ENCODE measurements around the gene CPLX1. TPM values are rescaled to one million over a fixed set of nuclear protein-coding genes. Genes with fewer than 3 reads are reported as not detected.
"Not testable (repeated sequence)": the region's sequence is repeated elsewhere in the genome, so short reads cannot be mapped to it uniquely, and the experiment has no call there.

CPLX1 gene
- total and polyA plus RNA-seq, 4 donors: 0.13 to 13.7 (median 2.8) TPM

GRCh38 chr4:784401-785331 is 41.3 kb downstream of the CPLX1 start:
- H3K4me1 ChIP-seq (ENCODE audit: control insufficient read depth in 1 of 2, insufficient read depth in 2 of 2, low read length in 2 of 2): peaks cover 0 to 2% of the 10 kb centered on the region in 2 donors
- no peaks in the 10 kb centered on the region for H3K27me3 ChIP-seq (ENCODE audit: control insufficient read depth in 1 of 2, insufficient read depth in 2 of 2, low read length in 1 of 2)
- H3K9me3 ChIP-seq (ENCODE audit: control insufficient read depth, low read length): no peaks in the 10 kb centered on the region
- H3K4me3 ChIP-seq (ENCODE audit: low read length in 2 of 2): no peak overlapping the region
- intact Hi-C loops (cut with DNase I): loop anchor here (10.0 kb wide), 3 partner anchors 80 to 310 kb away; partner anchors contain the start of genes ATP5ME (in 1 of the 2), MYL5 (in 1 of the 2) and PCGF3 (in 1 of the 2)
- 62 to 72% methylated on average over 57 of the region's 57 CpGs for WGBS, 2 donors
- DNase-seq (peak in 1 of 2 donors; percentile 70), ATAC-seq (ENCODE audit: low FRiP score) (no peak)
- H3K27ac ChIP-seq (ENCODE audit: low read depth in 1 of 2, low read length in 2 of 2): no peak overlapping the region
- H3K36me3 ChIP-seq (ENCODE audit: control insufficient read depth in 1 of 2, insufficient read depth in 2 of 2, low read length in 1 of 2): no peaks in the 10 kb centered on the region

DNA sequence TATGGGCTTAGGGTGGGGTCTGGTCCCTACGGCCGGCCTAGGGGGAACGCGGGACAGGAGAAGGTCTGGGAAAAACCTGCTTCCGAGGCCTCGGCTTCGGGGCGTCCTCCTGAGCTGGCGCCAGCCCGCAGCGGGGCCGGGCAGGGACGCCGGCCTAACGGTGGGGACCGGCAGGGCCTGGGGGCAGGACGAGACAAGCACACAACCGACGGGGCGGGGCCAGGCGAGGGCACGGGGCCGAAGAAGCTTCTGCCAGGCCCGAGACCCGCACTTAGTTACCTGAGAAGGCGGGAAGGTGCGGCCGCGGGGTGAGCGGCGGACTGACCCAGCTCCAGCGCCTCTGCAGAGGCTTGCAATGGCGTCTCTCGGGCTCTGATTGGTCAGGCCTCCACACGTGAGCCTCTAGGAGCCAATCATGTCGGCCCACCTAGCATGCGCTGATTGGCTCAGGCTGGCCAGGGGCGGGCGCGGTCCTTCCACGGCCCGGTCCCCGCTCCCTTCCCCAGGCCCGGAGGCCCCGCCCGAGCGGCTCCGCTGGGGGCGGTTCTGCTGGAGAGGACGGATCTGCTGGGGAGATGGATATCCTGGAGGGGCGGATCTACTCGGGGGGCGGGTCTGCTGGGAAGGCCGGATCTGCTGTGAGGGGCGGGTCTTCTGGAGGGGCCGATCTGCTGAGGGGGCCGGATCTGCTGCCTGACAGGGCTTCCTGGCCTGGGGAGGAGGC is 44.3 kb downstream of the CPLX1 start:
- peaks cover 1 to 3% of the 10 kb centered on the region in 2 donors for H3K36me3 ChIP-seq (ENCODE audit: control insufficient read depth in 1 of 2, insufficient read depth in 2 of 2, low read length in 1 of 2)
- H3K27ac ChIP-seq (ENCODE audit: low read depth in 1 of 2, low read length in 2 of 2): peak overlapping the region in 1 of 2 donors; percentile 92
- H3K4me3 ChIP-seq (ENCODE audit: low read length in 2 of 2): peak overlapping the region; percentile 65 to 75
- intact Hi-C loops (cut with DNase I): loop anchor here (10.0 kb wide), 3 partner anchors 77 to 307 kb away; partner anchors contain the start of genes ATP5ME (in 1 of the 2), MYL5 (in 1 of the 2) and PCGF3 (in 1 of the 2)
- H3K4me1 ChIP-seq (ENCODE audit: control insufficient read depth in 1 of 2, insufficient read depth in 2 of 2, low read length in 2 of 2): peaks cover 0 to 2% of the 10 kb centered on the region in 2 donors
- WGBS, 2 donors: 1% methylated on average over 49 to 57 of the region's 57 CpGs
- H3K27me3 ChIP-seq (ENCODE audit: control insufficient read depth in 1 of 2, insufficient read depth in 2 of 2, low read length in 1 of 2): no peaks in the 10 kb centered on the region
- H3K9me3 ChIP-seq (ENCODE audit: control insufficient read depth, low read length): peaks cover under 1% of the 10 kb centered on the region
- peak; percentile 99 for ATAC-seq (ENCODE audit: low FRiP score)
- peak; percentile 99 to 100 for DNase-seq

GRCh38 chr4:780716-781492 is 45.0 kb downstream of the CPLX1 start:
- intact Hi-C loops (cut with DNase I): loop anchor here (10.0 kb wide), 3 partner anchors 76 to 306 kb away; partner anchors contain the start of genes ATP5ME (in 1 of the 2), MYL5 (in 1 of the 2) and PCGF3 (in 1 of the 2)
- Histone ChIP-seq H3K4me3 (ENCODE audit: low read length in 2 of 2) (peak overlapping the region; percentile 65 to 75), H3K4me1 (ENCODE audit: control insufficient read depth in 1 of 2, insufficient read depth in 2 of 2, low read length in 2 of 2) (peaks cover 0 to 2% of the 10 kb centered on the region in 2 donors), H3K9me3 (ENCODE audit: control insufficient read depth, low read length) (peaks cover 1% of the 10 kb centered on the region), H3K27me3 (ENCODE audit: control insufficient read depth in 1 of 2, insufficient read depth in 2 of 2, low read length in 1 of 2) (no peaks in the 10 kb centered on the region), H3K27ac (ENCODE audit: low read depth in 1 of 2, low read length in 2 of 2) (peak overlapping the region in 1 of 2 donors; percentile 78), H3K36me3 (ENCODE audit: control insufficient read depth in 1 of 2, insufficient read depth in 2 of 2, low read length in 1 of 2) (peaks cover 2 to 3% of the 10 kb centered on the region in 2 donors)
- ATAC-seq (ENCODE audit: low FRiP score) (no peak), DNase-seq (peak; percentile 52 to 69)
- WGBS, 2 donors: 2% methylated on average over 37 to 38 of the region's 38 CpGs

- peak overlapping the region in 1 of 2 donors; percentile 75 for H3K4me3 ChIP-seq (ENCODE audit: low read length in 2 of 2)
- H3K27ac ChIP-seq (ENCODE audit: low read depth in 1 of 2, low read length in 2 of 2); H3K27me3 ChIP-seq (ENCODE audit: control insufficient read depth in 1 of 2, insufficient read depth in 2 of 2, low read length in 1 of 2); H3K4me1 ChIP-seq (ENCODE audit: control insufficient read depth in 1 of 2, insufficient read depth in 2 of 2, low read length in 2 of 2); ATAC-seq (ENCODE audit: low FRiP score); H3K9me3 ChIP-seq (ENCODE audit: control insufficient read depth, low read length); H3K36me3 ChIP-seq (ENCODE audit: control insufficient read depth in 1 of 2, insufficient read depth in 2 of 2, low read length in 1 of 2): not testable (repeated sequence)
- WGBS, 2 donors: 83 to 84% methylated on average over 10 of the region's 10 CpGs
- intact Hi-C loops (cut with DNase I): loop anchor here (10.0 kb wide), 3 partner anchors 75 to 305 kb away; partner anchors contain the start of genes ATP5ME (in 1 of the 2), MYL5 (in 1 of the 2) and PCGF3 (in 1 of the 2)
- peak; percentile 28 to 59 for DNase-seq
Measured at GRCh38 chr4:780255-780654, 45.7 kb downstream of the CPLX1 start.

- no peak overlapping the region for H3K4me3 ChIP-seq (ENCODE audit: low read length in 2 of 2)
- peaks cover 3 to 4% of the 10 kb centered on the region in 2 donors for H3K36me3 ChIP-seq (ENCODE audit: control insufficient read depth in 1 of 2, insufficient read depth in 2 of 2, low read length in 1 of 2)
- H3K27me3 ChIP-seq (ENCODE audit: control insufficient read depth in 1 of 2, insufficient read depth in 2 of 2, low read length in 1 of 2): no peaks in the 10 kb centered on the region
- ATAC-seq (ENCODE audit: low FRiP score) (no peak), DNase-seq (peak; percentile 3 to 8)
- WGBS, 2 donors: 87 to 91% methylated on average over 2 of the region's 2 CpGs
- H3K9me3 ChIP-seq (ENCODE audit: control insufficient read depth, low read length): peaks cover 3% of the 10 kb centered on the region
- peaks cover 0 to 2% of the 10 kb centered on the region in 2 donors for H3K4me1 ChIP-seq (ENCODE audit: control insufficient read depth in 1 of 2, insufficient read depth in 2 of 2, low read length in 2 of 2)
- intact Hi-C loops (cut with DNase I): no loop called here
- H3K27ac ChIP-seq (ENCODE audit: low read depth in 1 of 2, low read length in 2 of 2): no peak overlapping the region
Measured at GRCh38 chr4:779555-779954, 46.4 kb downstream of the CPLX1 start.

DNA sequence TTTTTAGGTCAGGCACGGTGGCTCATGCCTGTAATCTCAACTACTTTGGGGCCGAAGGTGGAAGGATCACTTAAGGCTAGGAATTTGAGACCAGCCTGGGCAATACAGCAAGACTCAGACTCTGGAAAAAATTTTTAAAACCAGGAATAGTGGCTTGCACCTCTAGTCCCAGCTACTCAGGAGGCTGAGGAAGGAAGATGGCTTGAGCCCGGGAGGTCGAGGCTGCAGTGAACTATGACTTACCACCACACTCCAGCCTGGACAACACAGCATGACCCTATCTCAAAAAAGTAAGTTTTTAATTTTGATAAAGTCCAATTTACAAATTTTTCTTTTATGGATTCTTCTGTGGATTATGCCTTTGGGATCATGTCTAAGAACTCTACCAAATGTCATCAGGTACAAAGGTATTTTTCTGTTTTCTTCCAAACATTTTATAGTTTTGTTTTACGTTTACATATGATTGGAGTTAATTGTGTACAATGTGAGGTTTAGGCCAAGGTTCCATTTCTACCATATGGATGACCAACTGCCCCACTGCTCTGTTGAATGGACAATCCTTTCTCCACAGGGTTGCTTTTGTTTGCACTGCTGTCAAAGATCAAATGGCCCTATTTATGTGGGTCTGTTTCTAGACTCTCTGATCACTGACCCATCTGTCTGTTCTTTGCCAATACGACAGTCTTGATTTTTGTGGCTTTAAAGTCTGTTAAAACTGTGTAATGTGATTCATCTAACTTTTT is 48.2 kb downstream of the CPLX1 start:
- no peak overlapping the region for H3K4me3 ChIP-seq (ENCODE audit: low read length in 2 of 2)
- H3K4me1 ChIP-seq (ENCODE audit: control insufficient read depth in 1 of 2, insufficient read depth in 2 of 2, low read length in 2 of 2): peaks cover 0 to 2% of the 10 kb centered on the region in 2 donors
- peaks cover 8% of the 10 kb centered on the region for H3K9me3 ChIP-seq (ENCODE audit: control insufficient read depth, low read length)
- peak; percentile 1 to 9 for DNase-seq
- intact Hi-C loops (cut with DNase I): no loop called here
- WGBS, 2 donors: 95% methylated on average over 6 of the region's 6 CpGs
- no peaks in the 10 kb centered on the region for H3K27me3 ChIP-seq (ENCODE audit: control insufficient read depth in 1 of 2, insufficient read depth in 2 of 2, low read length in 1 of 2)
- no peak for ATAC-seq (ENCODE audit: low FRiP score)
- H3K36me3 ChIP-seq (ENCODE audit: control insufficient read depth in 1 of 2, insufficient read depth in 2 of 2, low read length in 1 of 2): peaks cover 3 to 11% of the 10 kb centered on the region in 2 donors
- no peak overlapping the region for H3K27ac ChIP-seq (ENCODE audit: low read depth in 1 of 2, low read length in 2 of 2)

GRCh38 chr4:776743-777441 is 49.0 kb downstream of the CPLX1 start:
- intact Hi-C loops (cut with DNase I): no loop called here
- Histone ChIP-seq H3K27ac (ENCODE audit: low read depth in 1 of 2, low read length in 2 of 2) (no peak overlapping the region), H3K9me3 (ENCODE audit: control insufficient read depth, low read length) (peaks cover 8% of the 10 kb centered on the region), H3K36me3 (ENCODE audit: control insufficient read depth in 1 of 2, insufficient read depth in 2 of 2, low read length in 1 of 2) (peaks cover 6 to 11% of the 10 kb centered on the region in 2 donors), H3K4me3 (ENCODE audit: low read length in 2 of 2) (no peak overlapping the region), H3K4me1 (ENCODE audit: control insufficient read depth in 1 of 2, insufficient read depth in 2 of 2, low read length in 2 of 2) (no peaks in the 10 kb centered on the region), H3K27me3 (ENCODE audit: control insufficient read depth in 1 of 2, insufficient read depth in 2 of 2, low read length in 1 of 2) (no peaks in the 10 kb centered on the region)
- 90 to 97% methylated on average over 9 of the region's 9 CpGs for WGBS, 2 donors
- no peak for ATAC-seq (ENCODE audit: low FRiP score)
- DNase-seq: no peak

Data from aorta (tissue), 5 donors.